GM21381 (cell line): Measurements from ENCODE around the gene PPP2R1B.
"Not testable (repeated sequence)": the region's sequence is repeated elsewhere in the genome, so short reads cannot be mapped to it uniquely, and the experiment has no call there.

Experiments used
- ATAC-seq: cut with Tn5 transposase; IDR thresholded peaks from one replicate; pipeline ENCODE4 v1.9.1; 2021; ENCODE audit warnings: mild to moderate bottlenecking, moderate library complexity; ENCODE audit not compliant: unreplicated experiment

PPP2R1B gene

GRCh38 chr11:111729071-111729830 lies 36.9 kb downstream of the PPP2R1B start:
- no peak for ATAC-seq

GRCh38 chr11:111727431-111727830 lies 38.8 kb downstream of the PPP2R1B start:
- no peak for ATAC-seq

- no peak for ATAC-seq
Observed at GRCh38 chr11:111726301-111726713, 39.9 kb downstream of the PPP2R1B start.

- no peak for ATAC-seq
Observed at GRCh38 chr11:111725621-111726020, 40.6 kb downstream of the PPP2R1B start.

- no peak for ATAC-seq
Observed at GRCh38 chr11:111724615-111725129, 41.5 kb downstream of the PPP2R1B start.

GRCh38 chr11:111723595-111723994 lies 42.6 kb downstream of the PPP2R1B start:
- ATAC-seq, result no peak

GRCh38 chr11:111722501-111722900 lies 43.7 kb downstream of the PPP2R1B start:
- ATAC-seq, result no peak

GRCh38 chr11:111720801-111721494 lies 45.2 kb downstream of the PPP2R1B start:
- no peak for ATAC-seq

- ATAC-seq, result no peak
Observed at GRCh38 chr11:111719379-111719778, 46.8 kb downstream of the PPP2R1B start.

GRCh38 chr11:111718859-111719258 lies 47.3 kb downstream of the PPP2R1B start:
- ATAC-seq, result no peak

GRCh38 chr11:111718436-111718835 lies 47.8 kb downstream of the PPP2R1B start:
- no peak for ATAC-seq

- not testable (repeated sequence) for ATAC-seq
Observed at GRCh38 chr11:111717660-111718059, 48.5 kb downstream of the PPP2R1B start.

GRCh38 chr11:111715142-111715816 lies 50.9 kb downstream of the PPP2R1B start:
- no peak for ATAC-seq

GRCh38 chr11:111714522-111714921 lies 51.7 kb downstream of the PPP2R1B start:
- ATAC-seq, result no peak

GRCh38 chr11:111707691-111708067 lies 58.5 kb downstream of the PPP2R1B start:
- ATAC-seq, result no peak

GRCh38 chr11:111707039-111707690 lies 59.0 kb downstream of the PPP2R1B start:
- no peak for ATAC-seq

- no peak for ATAC-seq
Observed at GRCh38 chr11:111703576-111703975, 62.6 kb downstream of the PPP2R1B start.

GRCh38 chr11:111702623-111703022 lies 63.6 kb downstream of the PPP2R1B start:
- no peak for ATAC-seq

- ATAC-seq, result no peak
Observed at GRCh38 chr11:111700162-111700561, 66.0 kb downstream of the PPP2R1B start.

- ATAC-seq, result no peak
Observed at GRCh38 chr11:111699579-111700156, 66.5 kb downstream of the PPP2R1B start.
